Hepatic stellate cell (primary cell): ENCODE results near the gene DOCK1.
"Not testable (repeated sequence)": the region's sequence is repeated elsewhere in the genome, so short reads cannot be mapped to it uniquely, and the experiment has no call there.

Source experiments
- DNase-seq: peaks from one replicate; pipeline ENCODE4 v3.0.0; 2011; ENCODE audit warnings: low spot score

DOCK1 gene

DNA sequence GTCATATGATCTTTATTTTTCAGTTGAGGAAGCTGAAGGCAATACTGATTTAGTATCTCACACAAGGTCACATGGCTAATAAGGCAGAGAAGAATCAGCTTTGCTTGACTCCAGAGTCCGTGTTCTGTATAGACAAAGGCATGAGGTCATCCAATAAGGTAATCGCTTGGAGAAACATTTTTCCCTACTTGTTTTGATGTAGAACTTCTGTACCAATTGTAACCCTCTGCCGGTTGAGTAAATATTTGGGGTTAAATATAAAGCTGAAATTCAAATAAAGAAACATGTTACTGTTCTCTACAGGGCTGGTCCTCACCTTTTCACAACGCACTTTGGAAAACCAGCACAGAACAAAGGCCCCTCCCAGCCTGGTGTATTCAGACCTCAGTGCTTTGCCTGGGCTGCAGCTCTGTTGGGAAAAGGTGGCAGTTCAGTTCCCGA lies 374.1 kb downstream of the DOCK1 start:
- DNase-seq: no peak

DNA sequence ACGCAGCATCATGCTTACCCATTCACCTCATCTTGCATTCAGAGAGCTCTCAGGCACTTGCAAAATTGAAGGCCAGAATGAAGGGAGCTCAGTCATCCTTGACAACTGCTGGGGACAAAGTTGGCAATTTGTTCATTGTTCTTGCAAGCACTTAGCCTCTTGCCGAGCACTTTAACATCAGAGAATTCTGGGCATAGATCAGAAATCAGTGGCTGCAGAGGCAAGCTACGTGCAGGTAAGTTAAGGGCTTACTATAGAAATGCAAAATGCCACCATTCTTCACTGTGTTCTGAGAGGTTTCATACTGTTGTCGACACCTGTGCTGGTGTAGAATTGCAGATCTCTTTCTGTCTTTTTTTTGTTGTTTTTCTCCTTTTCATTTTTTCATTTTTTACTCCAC lies 375.2 kb downstream of the DOCK1 start:
- DNase-seq: no peak

DNA sequence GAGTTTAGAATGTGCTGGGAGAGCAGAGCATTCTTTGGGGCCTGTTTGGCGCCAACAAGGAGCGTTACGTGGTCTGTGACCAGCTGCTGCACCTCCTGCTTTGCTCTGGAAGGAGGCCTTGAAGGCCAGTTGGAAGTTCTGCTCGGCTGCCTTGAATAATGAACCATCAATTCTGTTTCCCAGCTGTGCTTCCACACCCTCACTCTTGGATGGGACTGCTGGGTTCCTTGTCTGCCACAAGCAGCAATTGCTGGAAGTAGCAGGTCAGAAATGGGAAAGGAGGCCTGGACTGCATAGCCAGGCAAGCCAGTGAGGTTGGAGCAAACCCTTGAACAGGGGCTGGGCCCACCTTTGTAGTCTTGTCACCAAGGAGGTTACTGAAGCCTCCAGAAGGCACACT lies 377.8 kb downstream of the DOCK1 start:
- DNase-seq: no peak

DNA sequence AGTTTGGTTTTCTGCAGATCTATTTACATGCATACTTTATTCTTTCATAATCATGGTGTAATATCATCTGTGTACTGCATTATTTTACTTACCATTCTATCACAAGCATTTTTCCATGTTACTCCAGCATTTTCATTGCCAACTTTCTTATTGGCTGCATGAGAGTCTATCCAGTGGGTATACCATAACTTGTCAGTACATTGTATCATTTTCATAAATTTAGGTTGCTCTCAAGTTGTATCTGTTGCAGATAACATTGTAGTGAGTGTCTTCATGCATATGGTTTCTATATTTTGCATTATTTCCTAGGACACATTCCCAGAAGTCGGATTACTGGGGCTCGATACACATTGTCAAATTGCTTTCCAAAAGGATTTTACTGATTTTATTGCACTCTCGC lies 378.3 kb downstream of the DOCK1 start:
- no peak for DNase-seq

DNA sequence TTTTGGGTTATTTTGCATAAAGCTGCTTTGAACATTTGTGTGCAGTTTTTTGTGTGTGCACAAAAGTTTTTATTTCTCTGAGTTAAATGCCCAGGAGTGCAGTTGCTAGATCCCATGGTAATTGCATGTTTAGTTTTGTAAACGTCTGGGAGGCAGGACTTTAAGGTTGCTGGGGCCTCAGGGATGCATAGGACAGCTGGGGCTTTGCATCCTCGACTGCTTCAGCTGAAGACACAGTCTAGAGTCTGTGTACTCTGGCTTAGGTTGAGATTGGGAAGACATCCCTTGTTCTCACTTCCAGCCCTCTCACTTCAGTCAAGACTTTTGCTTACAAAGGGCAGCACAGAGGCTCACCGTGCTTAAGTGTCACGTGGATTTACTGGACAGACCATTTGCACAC lies 385.6 kb downstream of the DOCK1 start:
- DNase-seq: no peak

DNA sequence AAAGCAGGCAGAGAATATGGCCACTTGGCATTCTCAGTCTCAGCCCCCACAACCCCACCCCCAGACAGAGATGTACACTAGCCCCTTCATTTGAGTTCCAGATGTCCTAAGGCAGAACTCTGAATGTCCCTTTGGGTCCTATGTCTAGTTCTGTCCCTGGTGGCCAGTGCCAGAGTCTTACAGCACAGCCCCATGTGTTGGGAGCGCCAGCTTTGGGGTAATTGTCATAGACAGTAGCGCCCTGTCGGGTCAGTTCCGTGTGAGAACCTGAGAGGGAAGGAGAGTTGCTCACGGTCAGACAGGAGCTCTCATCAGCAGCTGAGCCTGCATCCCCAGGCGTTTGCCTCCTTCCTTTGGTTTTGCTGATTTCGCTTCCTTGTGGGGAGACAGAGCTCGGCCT lies 386.1 kb downstream of the DOCK1 start:
- no peak for DNase-seq

DNA sequence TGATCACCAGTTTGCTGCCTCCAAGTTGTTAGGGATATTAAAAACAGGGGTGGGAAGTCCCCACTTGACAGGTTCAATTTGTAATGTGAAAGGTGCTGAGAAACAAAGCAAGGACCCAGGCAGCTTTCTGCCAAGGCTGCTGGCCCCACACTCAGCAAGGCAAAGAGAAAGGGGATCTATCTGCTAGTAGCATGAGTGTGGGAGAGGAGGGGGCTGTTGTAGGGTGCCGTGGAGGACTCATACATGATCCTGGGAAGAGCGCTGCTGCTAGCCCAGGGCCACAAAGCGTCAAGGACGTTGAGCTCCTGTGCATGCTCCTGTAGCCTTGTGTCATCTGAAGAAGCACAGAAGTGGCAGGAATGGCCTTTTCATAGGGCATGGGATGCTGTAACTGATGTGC lies 387.7 kb downstream of the DOCK1 start:
- DNase-seq: no peak

DNA sequence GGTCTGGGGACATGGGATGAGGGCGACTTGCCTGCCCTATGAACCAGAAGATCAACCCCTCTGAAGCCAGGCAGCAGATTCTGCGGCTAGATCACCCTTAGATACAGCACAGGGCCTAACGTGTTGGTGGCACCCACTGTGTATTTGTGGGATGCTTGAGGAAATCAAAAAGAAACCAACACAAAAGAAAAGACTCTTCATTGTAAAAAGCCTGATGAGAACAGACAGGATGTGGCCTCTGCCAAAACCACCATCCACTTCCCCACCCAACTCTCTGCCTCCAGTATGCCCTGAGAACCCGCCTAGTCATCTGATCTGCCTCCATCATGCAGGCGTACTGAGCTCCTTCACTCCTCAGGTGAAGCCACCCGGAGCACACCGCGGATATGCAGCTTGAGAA lies 388.4 kb downstream of the DOCK1 start:
- DNase-seq: no peak

DNA sequence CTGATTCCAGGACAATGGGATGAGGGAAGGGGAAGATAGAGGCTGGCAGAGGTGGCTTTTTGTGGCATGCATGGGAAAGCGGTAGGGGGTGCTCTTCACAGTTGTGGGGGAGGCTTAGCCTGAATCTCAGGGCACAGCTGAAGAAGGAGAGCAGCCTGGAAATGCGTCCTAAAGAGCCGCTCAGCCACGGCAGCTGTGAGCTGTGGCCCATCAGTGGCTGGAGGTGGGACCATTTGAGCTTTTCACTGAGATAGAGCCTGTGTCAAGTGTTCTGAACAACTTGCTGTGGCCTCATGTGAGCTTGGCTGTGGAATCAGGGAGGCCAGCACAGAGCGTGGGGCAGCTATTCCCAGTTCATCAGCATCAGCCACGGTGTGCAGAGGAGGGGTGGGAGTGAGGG lies 391.5 kb downstream of the DOCK1 start:
- DNase-seq: no peak

DNA sequence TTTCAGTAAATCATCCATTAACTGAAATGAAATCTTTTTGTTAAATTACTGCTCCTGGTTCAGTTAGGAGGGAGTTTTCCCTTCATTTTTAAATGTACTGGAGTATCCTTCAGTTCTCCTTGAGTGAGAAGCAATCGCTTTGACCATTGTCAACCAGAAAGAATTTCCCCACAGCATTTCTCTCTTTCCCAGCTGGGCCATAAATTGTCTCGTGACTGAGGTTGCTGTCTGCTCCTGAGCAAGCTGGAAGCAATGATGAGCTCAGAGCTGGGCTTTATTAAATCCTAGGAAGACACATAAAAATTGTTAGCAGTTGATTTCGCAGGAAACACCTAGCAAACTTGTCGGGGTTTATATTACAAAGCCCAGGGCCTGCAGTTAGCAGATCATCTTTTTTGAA lies 393.2 kb downstream of the DOCK1 start:
- DNase-seq: no peak

DNA sequence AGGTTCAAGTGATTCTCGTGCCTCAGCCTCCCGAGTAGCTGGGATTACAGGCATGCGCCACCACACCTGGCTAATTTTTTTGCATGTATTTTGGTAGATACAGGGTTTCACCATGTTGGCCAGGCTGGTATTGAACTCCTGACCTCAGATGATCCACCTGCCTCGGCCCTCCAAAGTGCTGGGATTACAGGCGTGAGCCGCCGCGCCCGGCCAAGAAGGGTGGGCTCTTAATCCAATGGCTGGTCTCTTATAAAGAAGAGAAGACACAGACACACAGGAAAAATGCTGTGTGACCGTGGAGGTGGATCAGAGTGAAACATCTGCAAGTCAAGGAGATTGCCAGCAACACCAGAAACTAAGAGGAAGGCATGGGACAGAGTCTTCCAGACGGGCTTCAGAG lies 394.0 kb downstream of the DOCK1 start:
- not testable (repeated sequence) for DNase-seq

DNA sequence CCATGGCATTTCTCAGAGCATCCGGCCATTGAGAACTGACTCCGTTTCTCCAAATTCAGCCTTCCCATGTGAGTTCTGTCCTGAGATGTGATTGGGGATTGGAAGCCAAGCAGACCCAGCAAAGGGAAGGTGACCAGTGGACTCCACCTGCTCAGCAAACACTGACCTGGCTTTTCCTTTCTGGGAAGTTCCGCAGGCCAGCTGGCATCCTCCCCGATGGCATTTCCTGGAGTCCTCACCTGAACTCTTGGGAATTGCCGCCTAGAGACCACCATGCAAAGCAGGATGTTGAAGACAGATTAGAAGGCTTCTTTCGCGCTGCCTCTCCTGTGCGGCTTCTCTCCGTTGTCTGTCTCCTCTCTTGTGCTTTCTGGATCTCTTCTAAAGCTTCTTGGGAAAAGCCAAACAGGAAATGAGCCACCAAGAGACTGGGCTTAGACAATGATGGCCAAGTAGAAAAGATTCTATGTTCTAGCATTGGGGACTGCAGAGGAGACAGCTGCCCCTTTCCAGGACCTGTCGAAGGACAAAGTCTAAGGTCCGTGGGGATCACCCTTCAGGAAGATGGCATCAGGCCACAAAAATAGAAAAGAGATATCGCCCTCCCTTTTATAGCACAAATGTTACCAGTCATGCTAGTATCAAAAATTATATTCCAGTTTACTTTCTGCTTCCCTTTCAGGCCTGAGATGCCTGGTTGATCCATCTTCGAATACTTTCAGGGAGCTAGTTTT lies 394.9 kb downstream of the DOCK1 start:
- DNase-seq: no peak

DNA sequence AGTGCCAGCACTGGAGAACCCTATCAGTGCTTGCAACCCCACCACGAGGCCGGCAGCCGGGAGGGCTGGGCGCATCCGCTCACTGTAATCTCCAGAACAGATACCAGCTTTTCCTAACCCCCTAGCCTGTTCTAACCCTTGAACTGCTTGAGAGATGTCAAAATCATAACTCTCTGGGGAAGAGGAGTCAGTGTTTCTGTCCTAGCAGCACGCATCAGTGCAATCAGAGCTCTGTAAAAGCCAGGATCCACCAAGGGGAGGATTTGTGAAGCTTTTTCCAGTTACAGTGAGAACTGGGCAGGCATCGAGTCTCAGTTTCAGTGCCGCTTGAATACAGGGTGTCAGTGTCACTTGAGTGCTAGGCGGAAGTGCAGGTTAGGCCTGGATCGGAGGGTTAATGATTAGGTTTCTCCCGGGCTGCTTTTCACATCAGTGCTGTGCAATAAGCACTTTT lies 395.7 kb downstream of the DOCK1 start:
- no peak for DNase-seq

DNA sequence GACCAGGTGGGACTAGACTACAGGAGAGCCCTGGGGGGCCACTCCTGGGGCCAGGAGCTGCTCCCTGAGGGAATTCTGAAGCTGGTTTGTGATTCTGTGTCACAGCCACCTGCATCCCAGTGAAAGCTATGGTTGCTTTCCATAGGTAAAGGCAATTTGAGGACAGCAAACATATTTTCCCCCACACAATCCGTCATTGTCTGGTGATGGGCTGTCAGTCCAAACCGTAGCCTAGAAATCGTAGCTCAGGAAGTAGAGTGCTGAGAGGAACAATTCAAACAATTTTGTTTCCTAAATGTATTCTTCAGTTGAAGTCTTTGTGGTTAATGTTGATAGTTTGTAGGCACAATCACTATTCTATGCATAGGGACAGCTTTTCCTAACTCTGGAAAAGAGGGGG lies 397.1 kb downstream of the DOCK1 start:
- no peak for DNase-seq

DNA sequence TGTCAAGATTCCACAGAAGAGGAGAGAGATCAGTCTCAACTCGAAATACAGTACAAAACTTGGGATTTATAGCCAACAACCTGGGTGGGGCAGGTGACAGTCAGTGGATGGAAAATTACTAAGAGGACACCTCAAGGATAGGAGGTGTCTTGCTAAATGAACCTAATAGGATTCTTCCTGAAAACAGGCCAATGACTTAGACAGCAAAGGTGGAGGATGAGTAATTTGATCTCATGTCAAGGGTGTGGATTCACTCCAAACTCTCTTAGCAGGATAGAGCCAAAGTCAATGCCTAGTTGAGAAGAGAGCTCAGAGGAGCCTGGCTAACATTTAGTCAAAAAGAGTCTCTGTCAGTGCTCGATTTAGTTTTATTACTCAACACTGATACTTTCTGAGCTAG lies 397.9 kb downstream of the DOCK1 start:
- no peak for DNase-seq

DNA sequence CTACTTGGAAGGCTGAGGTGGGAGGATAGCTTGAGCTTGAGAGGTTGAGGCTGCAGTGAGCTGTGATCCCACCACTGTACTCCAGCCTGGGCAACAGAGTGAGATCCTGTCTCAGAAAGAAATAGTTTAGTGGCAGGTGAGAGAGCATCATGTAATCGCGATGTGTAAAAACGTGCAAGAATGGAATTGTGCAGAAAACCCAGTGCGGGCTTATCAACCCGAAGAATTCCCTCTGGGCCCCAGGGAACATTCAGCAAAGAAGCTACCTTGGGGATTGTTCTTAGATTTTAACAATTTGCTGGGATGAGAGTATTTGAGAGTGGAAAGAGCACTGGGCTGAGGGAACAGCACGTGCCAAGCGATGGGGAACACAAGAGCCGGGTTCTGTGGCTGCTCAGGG lies 398.5 kb downstream of the DOCK1 start:
- no peak for DNase-seq

DNA sequence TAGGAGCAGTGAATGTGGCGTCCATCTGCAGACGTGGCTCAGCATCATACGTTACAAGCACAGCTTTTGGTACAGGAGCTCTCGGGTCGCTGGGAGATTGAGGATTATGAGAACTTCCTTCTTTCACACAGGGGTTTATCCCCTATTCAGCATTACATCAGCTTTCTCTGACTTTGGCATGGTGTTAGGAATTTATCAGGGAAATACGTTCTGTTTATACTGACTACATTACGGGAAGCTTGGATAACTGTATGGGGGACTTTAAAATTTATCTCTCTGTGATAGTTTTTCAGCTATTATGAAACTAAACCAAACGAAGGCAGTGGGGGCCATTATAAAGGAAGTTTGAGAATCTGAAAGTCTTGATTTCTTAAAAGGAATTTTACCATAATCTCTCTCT lies 401.3 kb downstream of the DOCK1 start:
- DNase-seq: no peak

DNA sequence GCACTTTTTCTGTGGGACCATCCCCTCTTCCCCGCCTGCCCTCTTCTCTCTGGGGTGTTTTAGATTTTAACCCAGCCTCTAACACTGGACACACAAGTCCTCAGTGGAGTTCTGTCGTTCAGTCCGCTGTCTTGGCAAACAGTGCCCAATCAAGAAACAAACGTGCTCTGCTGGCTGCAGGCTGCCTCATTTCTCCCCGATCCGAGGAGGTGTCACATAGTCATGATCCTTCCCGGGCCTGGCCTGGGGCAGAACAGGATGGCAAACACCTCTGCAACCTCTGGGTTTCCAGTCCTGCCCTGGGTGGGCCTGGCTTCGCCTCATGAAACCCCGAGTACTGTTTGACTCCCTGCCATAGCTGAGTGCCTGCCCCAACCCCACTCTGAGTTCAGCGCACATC lies 402.1 kb downstream of the DOCK1 start:
- no peak for DNase-seq

DNA sequence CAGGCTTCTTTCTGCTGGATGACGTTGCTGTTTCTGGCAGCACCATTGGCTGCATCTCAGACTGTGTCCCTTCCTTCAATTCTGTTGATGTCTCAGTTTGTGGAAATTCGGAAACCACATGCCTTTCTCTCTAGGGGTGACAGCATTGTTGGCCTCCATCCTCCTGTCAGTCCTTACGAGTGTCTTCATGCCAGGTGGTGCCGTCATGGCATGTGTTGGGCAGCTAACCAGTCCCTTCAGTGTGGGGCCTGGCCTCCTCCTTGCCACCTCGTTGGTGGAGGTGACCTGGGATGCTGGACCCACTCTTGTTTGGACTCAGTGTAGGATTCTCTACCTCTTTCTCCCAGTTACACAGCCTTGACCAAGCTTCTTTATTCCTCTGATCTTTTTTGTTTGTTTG lies 402.8 kb downstream of the DOCK1 start:
- no peak for DNase-seq

DNA sequence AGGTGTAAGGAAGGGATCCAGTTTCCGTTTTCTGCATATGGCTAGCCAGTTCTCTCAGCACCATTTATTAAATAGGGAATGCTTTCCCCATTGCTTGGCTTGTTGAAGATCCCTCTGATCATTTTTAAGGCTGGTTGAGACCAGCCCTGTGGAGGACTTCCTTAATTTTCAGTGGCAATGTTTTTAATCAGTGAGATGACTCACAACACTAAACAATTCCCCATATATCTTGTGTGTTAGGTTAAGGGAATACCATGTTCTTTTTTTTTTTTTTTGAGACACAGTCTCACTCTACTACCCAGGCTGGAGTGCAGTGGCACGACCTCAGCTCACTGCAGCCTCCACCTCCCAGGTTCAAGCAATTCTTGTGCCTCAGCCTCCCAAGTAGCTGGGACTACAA lies 404.4 kb downstream of the DOCK1 start:
- not testable (repeated sequence) for DNase-seq

DNA sequence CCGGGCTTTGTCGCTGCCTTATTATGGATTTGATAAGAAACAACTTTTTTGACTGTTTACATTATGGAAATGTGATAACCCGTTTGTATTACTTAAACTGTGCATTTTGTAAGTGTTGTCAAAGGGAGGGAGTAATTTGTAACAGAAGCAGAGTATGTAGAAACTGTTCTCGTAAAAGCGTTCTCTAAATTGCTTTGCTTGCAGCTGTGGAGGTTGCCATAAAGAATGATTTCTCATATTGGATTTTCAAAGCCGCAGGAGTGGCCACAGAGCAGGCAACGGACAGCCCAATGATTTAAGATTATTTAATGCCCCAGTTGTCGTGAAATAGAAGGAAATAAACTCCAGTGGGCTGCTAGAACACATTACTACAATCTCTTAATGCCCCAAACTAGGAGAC lies 405.2 kb downstream of the DOCK1 start:
- no peak for DNase-seq

DNA sequence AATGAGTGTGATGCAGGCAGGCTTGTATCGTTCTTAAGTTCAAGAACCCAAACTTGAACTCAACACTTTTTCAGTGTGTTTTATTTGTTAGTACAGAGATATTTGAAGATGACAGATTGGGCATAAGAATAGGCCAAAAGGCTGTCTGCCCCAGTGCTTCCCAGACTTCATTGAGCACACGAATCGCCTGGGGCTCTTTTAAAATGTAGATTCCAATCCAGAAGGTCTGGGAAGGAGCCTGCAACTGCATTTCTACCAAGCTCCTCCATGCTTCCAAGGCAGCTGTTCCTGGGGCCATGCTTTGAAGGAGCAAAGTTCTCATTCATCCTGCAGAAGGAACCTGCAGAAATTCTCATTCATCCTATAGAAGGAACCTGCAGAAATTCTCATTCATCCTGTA lies 405.7 kb downstream of the DOCK1 start:
- no peak for DNase-seq

DNA sequence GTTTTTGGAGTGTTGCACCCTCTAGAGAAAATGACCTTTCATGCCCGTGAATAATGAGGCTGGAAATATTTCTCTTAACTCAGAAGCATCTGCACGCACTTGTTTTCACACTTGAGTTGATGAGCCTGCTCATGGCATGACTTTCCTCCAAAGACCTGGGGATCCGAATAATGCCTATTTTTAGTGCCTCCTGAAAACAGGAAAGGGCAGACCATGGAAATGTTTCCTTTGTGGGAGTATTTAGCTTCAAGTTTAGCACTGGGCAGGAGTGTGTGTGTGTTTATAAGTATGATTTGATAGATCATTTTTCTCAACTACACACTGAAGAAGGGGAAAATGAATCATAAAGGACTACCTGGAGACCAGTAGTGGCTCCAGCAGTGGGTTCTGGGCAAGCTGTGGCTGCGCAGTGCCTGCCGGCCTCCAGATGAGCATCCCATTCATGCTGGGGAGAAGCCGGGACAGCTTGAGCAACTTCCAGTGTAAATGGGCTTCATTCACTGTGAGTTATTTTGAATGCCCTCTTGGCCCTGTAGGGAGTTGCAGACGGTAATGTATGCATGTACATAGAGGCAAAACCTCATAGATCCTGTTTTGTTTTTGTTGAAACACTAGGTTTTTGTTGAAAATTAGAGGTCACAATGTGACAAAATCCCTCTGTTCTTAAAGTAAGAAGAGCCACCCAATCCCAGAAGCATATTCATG lies 408.9 kb downstream of the DOCK1 start:
- DNase-seq: no peak

DNA sequence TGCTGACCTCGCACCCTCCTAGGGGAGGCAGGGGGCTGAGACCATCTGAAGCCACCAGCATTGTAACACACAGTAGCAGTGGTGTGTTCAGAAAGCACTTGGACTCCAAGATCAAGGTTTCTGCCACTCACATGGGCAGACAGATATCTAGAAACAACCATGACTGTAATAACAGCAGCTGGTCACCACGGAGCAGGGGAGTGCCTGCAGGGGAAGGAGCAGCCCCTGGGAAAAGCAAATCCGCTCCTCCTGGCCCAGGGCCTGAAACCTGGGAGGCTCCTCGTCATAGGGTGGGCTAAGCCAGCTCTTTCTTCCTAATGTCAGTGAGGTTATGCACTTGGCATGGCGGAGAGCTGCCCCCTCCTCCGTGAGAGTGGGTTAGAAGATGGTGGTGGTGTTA lies 409.6 kb downstream of the DOCK1 start:
- DNase-seq: no peak
